K562 (cell line): ENCODE measurements around the gene POLR2C. TPM values are rescaled to one million over a fixed set of nuclear protein-coding genes. Genes with fewer than 3 reads are reported as not detected.

Source experiments
- ATAC-seq: fragments of 200-7000 bp; cut with Tn5 transposase; 3 replicates; pipeline ENCODE4 v1.9.1; 2020; ENCODE audit warnings: moderate library complexity
- BruUV-seq: library from RNA; stranded (reverse); fragments of 400-500 nt; replicated peaks from 2 replicates; lab custom pipeline; 2021; lab: Mats Ljungman, UMichigan
- CTCF ChIA-PET: fragments of 300-600 bp; formaldehyde crosslinking; extraction: SDS; loops from one replicate; lab custom pipeline; 2021; ENCODE audit warnings: low intra/inter-chr PET ratio; lab: Yijun Ruan, JAX
- POLR2A ChIA-PET: fragments of 300-600, 350-650 bp; sonication (Branson Sonifier 250); formaldehyde crosslinking; extraction: SDS; loops from one replicate; lab custom pipeline; 2021; ENCODE audit warnings: antibody characterized with exemption, inconsistent platforms; lab: Yijun Ruan, JAX
- DNase-seq, 4 experiments: peaks; one replicate each; pipeline versions ENCODE4 v3.0.0 to v3.0.0-alpha.2; 2011 to 2018; ENCODE audit warnings: low spot score in 3 of 4, mixed read lengths in 3 of 4; ENCODE audit errors: extremely low read depth in 1 of 4
- FAIRE-seq: peaks from 2 replicates; lab custom pipeline; 2011; peaks lifted over from hg19 to GRCh38; lab: Jason Lieb, UNC
- H2AFZ ChIP-seq: 2 replicates; pipeline ENCODE4 v1.6.0; 2011; ENCODE audit warnings: low read depth, low read length, control low read depth, inconsistent platforms
- H3K27ac ChIP-seq: fragments of 200-600 bp; 3 replicates; pipeline ENCODE4 v1.8.0; 2011; ENCODE audit warnings: low read depth, mild to moderate bottlenecking, control low read depth, inconsistent platforms, low read length, moderate library complexity, mixed read lengths; ENCODE audit errors: extremely low read depth
- H3K27me3 ChIP-seq, 2 experiments: fragments of 300-600 bp in 1 of 2; 2 replicates in 1 of 2; 3 replicates in 1 of 2; pipeline versions ENCODE4 v1.6.0 to v1.8.0; 2011; ENCODE audit warnings: inconsistent platforms in 2 of 2, low read length in 2 of 2, mild to moderate bottlenecking in 1 of 2, mixed read lengths in 1 of 2, moderate library complexity in 1 of 2; ENCODE audit not compliant: control insufficient read depth in 2 of 2, insufficient read depth in 2 of 2
- H3K36me3 ChIP-seq: fragments of 300-600 bp; 3 replicates; pipeline ENCODE4 v1.8.0; 2011; ENCODE audit warnings: mild to moderate bottlenecking, low read length, inconsistent platforms; ENCODE audit not compliant: control insufficient read depth, insufficient read depth
- H3K4me1 ChIP-seq, 2 experiments: fragments of 200-600 bp in 1 of 2; replicated peaks in 1 of 2; 2 replicates in 1 of 2; 3 replicates in 1 of 2; pipeline versions ENCODE4 v1.5.1 to v1.8.0; 2011; ENCODE audit warnings: inconsistent platforms in 2 of 2, low read length in 2 of 2, mild to moderate bottlenecking in 1 of 2, mixed read lengths in 1 of 2, moderate library complexity in 1 of 2; ENCODE audit not compliant: control insufficient read depth in 2 of 2, insufficient read depth in 2 of 2
- H3K4me2 ChIP-seq: 2 replicates; pipeline ENCODE4 v1.6.1; 2011; ENCODE audit warnings: low read length, control low read depth, inconsistent platforms, mixed read lengths; ENCODE audit not compliant: insufficient read depth
- H3K4me3 ChIP-seq: fragments of 200-600 bp; sonication (generic), shearing (Covaris generic); 2 replicates; pipeline ENCODE4 v1.5.1; 2016; ENCODE audit warnings: control low read depth, inconsistent platforms
- H3K79me2 ChIP-seq: fragments of 200-600 bp; 3 replicates; pipeline ENCODE4 v1.8.0; 2011; ENCODE audit warnings: low read length, inconsistent platforms; ENCODE audit not compliant: control insufficient read depth, insufficient read depth
- H3K9ac ChIP-seq, 2 experiments: 2 replicates each; pipeline versions ENCODE4 v1.6.0 to v1.6.1; 2011; ENCODE audit warnings: low read depth in 2 of 2, low read length in 2 of 2, control low read depth in 1 of 2, inconsistent platforms in 1 of 2, mild to moderate bottlenecking in 1 of 2, mixed read lengths in 1 of 2; ENCODE audit not compliant: insufficient read depth in 1 of 2
- H3K9me1 ChIP-seq: one replicate; pipeline ENCODE4 v1.6.0; 2011; ENCODE audit warnings: inconsistent platforms, mild to moderate bottlenecking, low read length, moderate library complexity; ENCODE audit not compliant: control insufficient read depth, insufficient read depth
- H3K9me3 ChIP-seq: replicated peaks from 2 replicates; pipeline ENCODE4 v1.5.1; 2011; ENCODE audit warnings: low read depth, low read length, inconsistent platforms; ENCODE audit not compliant: control insufficient read depth, insufficient read depth
- H4K20me1 ChIP-seq: replicated peaks from 2 replicates; pipeline ENCODE4 v1.6.1; 2011; ENCODE audit warnings: low read length, inconsistent platforms, mixed read lengths; ENCODE audit not compliant: control insufficient read depth, insufficient read depth
- ATF4 ChIP-seq: fragments of 450-650 bp; formaldehyde crosslinking; IDR thresholded peaks from 2 replicates; pipeline ENCODE4 v1.4.0; 2022; ENCODE audit warnings: mild to moderate bottlenecking, moderate library complexity
- NCOA6 ChIP-seq: fragments of 450-650 bp; IDR thresholded peaks from 2 replicates; pipeline ENCODE4 v1.6.1; 2017; ENCODE audit warnings: mild to moderate bottlenecking
- POLR2A ChIP-seq: fragments of 450-650 bp; conservative IDR thresholded peaks from 2 replicates; pipeline ENCODE4 v1.6.1; 2016
- SIRT6 ChIP-seq: IDR thresholded peaks from one replicate; pipeline ENCODE4 v1.6.1; 2012; ENCODE audit warnings: low read depth, mild to moderate bottlenecking, control low read depth, inconsistent platforms, low read length, moderate library complexity
- WGBS: fragments of 100-300 bp; shearing (Covaris generic); methylation state at CpG from one replicate; pipeline ENCODE4 v1.1.6; 2016; ENCODE audit warnings: low coverage, mixed read lengths; ENCODE audit not compliant: insufficient coverage; ENCODE audit errors: missing lambda C conversion rate; 5-methylcytosine and 5-hydroxymethylcytosine counted together
- in situ Hi-C: fragments of 300-500 bp; cut with MboI; formaldehyde crosslinking; loops from 4 replicates; pipeline ENCODE4 v1.15.0; 2018; ENCODE audit warnings: inconsistent platforms, mixed read lengths
- intact Hi-C: fragments of 100-400 bp; cut with micrococcal nuclease; formaldehyde crosslinking; loops from 2 replicates; pipeline ENCODE4 v1.14.2; 2022
- polyA plus RNA-seq, 8 experiments: library from polyadenylated mRNA; depleted of rRNA in 4 of 8; stranded (reverse) in 5 of 8; unstranded in 3 of 8; fragments of >200 nt; fragmentation: Nextera tagmentation in 2 of 8; fragmentation: Illumina TruSeq in 1 of 8; extraction: Ambion mirVana in 2 of 8; extraction: Trizol in 1 of 8; gene quantifications; 2 replicates each; pipeline versions ENCODE4 v1.2.1 to v1.2.3, GENCODE V29; 2011 to 2014; ENCODE audit warnings: inconsistent platforms in 1 of 8, missing spikeins in 1 of 8
- total RNA-seq, 7 experiments: library from RNA; depleted of rRNA in 6 of 7; stranded (reverse); fragments of >200 nt in 6 of 7; fragmentation: Illumina TruSeq in 2 of 7; extraction: Trizol in 2 of 7; gene quantifications; 2 replicates each; pipeline versions ENCODE4 v1.2.1 to v1.2.3, GENCODE V29; 2011 to 2021; ENCODE audit warnings: low replicate concordance in 1 of 7

The POLR2C gene
- total and polyA plus RNA-seq, 9 of the 15 experiments (the other 6 are each of a cell fraction or from before 2014, with no cell fraction given) = 70.3 to 163 (median 92.3) TPM

GRCh38 chr16:57472665-57473060 lies 10.2 kb downstream of the POLR2C start:
- no peak for ATAC-seq
- H3K4me3 ChIP-seq = no peak overlapping the region
- no TSS peak for BruUV-seq

More at GRCh38 chr16:57472665-57473060, 10.2 kb downstream of the POLR2C start:
- in situ Hi-C loops (no loop called here), intact Hi-C loops (no loop called here)
- no peaks in the 10 kb centered on the region for H3K27me3 ChIP-seq
- WGBS = 78% methylated on average over 4 of the region's 4 CpGs
- no peaks in the 10 kb centered on the region for H3K79me2 ChIP-seq
- no peaks in the 10 kb centered on the region for H3K9me3 ChIP-seq
- FAIRE-seq (no peak), DNase-seq (no peak)
- H3K27ac ChIP-seq = no peak overlapping the region
- ChIA-PET CTCF (no interaction called here), POLR2A (interaction anchor here (0.8 to 2.7 kb wide), 3 partner anchors 8 to 11 kb away, joined by 3 to 14 read pairs (median 4); partner anchors contain the start of gene POLR2C)
- no peak overlapping the region for H3K9ac ChIP-seq
- peaks cover 3% of the 10 kb centered on the region for H3K9me1 ChIP-seq
- no peak overlapping the region for H3K4me2 ChIP-seq
- peaks cover 63% of the 10 kb centered on the region for H3K36me3 ChIP-seq
- H3K4me1 ChIP-seq = peaks cover 11 to 26% of the 10 kb centered on the region in 2 experiments
- H2AFZ ChIP-seq = no peak overlapping the region
- H4K20me1 ChIP-seq = 0 out of 2 replicates have a peak, but pooled peaks cover 4% of the 10 kb centered on the region
- 0 out of 2 replicates have a peak, but pooled peaks have one; percentile 15 for TF ChIP-seq POLR2A
- TF ChIP-seq ATF4 (CRISPR knock-in tag) = no peak
- TF ChIP-seq NCOA6 = no peak
- no peak for TF ChIP-seq SIRT6
